AG04449 (cell line): ENCODE results near the gene SYT8.

Experiments used
- CTCF ChIA-PET: fragments of 350-600 bp; formaldehyde crosslinking; extraction: SDS; loops from one replicate; lab custom pipeline; 2021; ENCODE audit warnings: antibody characterized with exemption; lab: Yijun Ruan, JAX
- POLR2A ChIA-PET: fragments of 400-600, 350-600 bp; formaldehyde crosslinking; extraction: SDS; loops from one replicate; lab custom pipeline; 2020; ENCODE audit warnings: antibody characterized with exemption, inconsistent platforms; lab: Yijun Ruan, JAX
- DNase-seq: peaks from one replicate; pipeline ENCODE4 v3.0.0-alpha.2; 2010; ENCODE audit warnings: low read depth, low spot score
- H3K4me3 ChIP-seq: 2 replicates; pipeline ENCODE4 v1.5.1; 2011; ENCODE audit warnings: low read depth, mild to moderate bottlenecking, control low read depth, low read length
- TF ChIP-seq, protein P1 (sequence below): IDR thresholded peaks from one replicate; pipeline ENCODE4 v1.5.1; 2011; ENCODE audit warnings: mild to moderate bottlenecking, moderate library complexity, low read length, control low read depth, inconsistent platforms; ENCODE audit not compliant: insufficient read depth; ENCODE audit errors: missing control alignments

SYT8 gene

DNA sequence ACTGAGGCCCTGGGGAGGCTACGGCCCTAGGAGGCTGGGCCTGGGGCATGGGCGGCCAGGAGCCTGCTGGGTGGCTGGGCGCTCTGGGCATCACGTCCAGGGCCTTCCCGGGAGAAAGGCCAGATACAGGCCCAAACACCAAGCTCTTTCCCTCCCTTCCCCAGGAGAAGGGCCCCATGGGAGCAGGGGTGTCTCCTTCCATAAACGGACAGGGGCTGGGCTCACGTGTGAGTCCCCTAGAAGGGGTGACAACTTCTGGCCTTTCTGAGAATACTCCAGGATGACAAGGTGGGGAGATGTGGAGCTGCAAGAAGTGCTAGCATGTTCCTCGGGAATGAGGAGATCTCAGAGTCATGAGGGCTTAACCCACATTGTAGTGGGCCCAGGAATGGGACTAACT, 19.5 kb upstream of the SYT8 start:
- TF ChIP-seq, protein P1, sequence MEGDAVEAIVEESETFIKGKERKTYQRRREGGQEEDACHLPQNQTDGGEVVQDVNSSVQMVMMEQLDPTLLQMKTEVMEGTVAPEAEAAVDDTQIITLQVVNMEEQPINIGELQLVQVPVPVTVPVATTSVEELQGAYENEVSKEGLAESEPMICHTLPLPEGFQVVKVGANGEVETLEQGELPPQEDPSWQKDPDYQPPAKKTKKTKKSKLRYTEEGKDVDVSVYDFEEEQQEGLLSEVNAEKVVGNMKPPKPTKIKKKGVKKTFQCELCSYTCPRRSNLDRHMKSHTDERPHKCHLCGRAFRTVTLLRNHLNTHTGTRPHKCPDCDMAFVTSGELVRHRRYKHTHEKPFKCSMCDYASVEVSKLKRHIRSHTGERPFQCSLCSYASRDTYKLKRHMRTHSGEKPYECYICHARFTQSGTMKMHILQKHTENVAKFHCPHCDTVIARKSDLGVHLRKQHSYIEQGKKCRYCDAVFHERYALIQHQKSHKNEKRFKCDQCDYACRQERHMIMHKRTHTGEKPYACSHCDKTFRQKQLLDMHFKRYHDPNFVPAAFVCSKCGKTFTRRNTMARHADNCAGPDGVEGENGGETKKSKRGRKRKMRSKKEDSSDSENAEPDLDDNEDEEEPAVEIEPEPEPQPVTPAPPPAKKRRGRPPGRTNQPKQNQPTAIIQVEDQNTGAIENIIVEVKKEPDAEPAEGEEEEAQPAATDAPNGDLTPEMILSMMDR: no peak
- CTCF ChIA-PET: interaction anchor here (0.6 to 4.0 kb wide), 3 partner anchors 18 to 169 kb away, joined by 4 to 19 read pairs (median 18); no protein-coding TSS in a partner anchor
- POLR2A ChIA-PET: no interaction called here
- no peak overlapping the region for H3K4me3 ChIP-seq
- DNase-seq: no peak

DNA sequence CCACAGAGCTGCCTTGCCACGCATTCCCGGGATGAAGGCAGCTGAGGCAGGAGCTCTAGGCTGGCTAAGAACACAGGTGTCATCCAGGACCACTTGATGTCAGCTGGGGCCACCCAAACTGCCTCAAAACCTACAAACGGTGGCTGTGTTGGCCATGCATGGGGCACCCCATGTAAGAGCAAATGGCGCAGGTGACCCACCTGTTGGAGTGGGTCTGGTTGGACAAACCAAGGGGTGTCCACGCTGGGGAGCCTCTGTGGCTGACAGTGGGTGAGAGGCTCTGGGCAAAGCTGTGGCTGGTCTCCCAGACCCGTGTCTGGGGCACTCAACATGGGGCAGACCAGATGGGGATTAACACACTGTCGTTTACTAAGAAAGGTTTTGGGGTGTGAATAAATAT, 19.0 kb upstream of the SYT8 start:
- ChIA-PET CTCF (interaction anchor here (0.6 to 4.0 kb wide), 3 partner anchors 17 to 169 kb away, joined by 4 to 19 read pairs (median 18); no protein-coding TSS in a partner anchor), POLR2A (no interaction called here)
- TF ChIP-seq, protein P1: no peak
- no peak overlapping the region for H3K4me3 ChIP-seq
- DNase-seq: no peak

DNA sequence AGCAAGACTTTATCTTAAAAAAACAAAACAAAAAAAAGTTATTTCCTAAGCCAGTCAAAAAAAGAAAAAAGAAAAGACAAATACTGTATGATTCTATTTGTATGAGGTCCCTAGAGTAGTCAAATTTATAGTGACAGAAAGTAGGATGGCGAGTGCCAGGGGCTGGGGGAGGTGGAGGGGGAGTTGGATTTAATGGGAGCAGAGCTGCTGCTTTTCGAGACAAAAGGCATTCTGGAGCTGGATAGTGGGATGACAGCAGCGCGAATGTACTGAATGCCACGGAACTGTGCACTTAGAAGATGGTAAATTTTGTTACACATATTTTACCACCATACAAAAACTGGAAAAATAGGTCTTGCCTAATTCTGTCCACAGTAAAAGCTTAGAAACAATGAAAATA, 17.8 kb upstream of the SYT8 start:
- no peak overlapping the region for H3K4me3 ChIP-seq
- CTCF ChIA-PET: interaction anchor here (0.9 to 4.0 kb wide), 4 partner anchors 9 to 123 kb away, joined by 3 to 19 read pairs (median 10); no protein-coding TSS in a partner anchor
- no peak for DNase-seq
- TF ChIP-seq, protein P1: no peak
- POLR2A ChIA-PET: no interaction called here

DNA sequence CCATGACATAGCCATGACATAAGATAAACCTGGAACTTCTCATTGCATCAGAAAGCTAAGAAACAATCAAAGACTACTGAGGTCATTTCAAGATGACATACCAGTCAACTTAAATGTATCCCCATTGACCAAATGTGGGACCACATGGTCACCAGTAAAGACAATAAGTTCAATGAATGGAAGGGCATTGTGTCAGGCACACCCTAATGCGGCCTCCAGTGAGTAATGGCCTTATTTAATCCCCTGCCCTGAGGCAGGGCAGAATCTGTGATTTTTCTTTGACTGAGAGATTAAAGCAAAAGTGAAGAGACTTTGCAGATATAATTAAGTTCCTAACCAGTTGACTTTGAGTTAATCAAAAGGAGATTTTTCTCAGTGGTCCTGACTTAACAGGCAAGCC, 17.3 kb upstream of the SYT8 start:
- H3K4me3 ChIP-seq: no peak overlapping the region
- ChIA-PET POLR2A (no interaction called here), CTCF (interaction anchor here (1.0 to 4.0 kb wide), 4 partner anchors 9 to 165 kb away, joined by 3 to 19 read pairs (median 11); no protein-coding TSS in a partner anchor)
- TF ChIP-seq, protein P1: no peak
- DNase-seq: no peak

DNA sequence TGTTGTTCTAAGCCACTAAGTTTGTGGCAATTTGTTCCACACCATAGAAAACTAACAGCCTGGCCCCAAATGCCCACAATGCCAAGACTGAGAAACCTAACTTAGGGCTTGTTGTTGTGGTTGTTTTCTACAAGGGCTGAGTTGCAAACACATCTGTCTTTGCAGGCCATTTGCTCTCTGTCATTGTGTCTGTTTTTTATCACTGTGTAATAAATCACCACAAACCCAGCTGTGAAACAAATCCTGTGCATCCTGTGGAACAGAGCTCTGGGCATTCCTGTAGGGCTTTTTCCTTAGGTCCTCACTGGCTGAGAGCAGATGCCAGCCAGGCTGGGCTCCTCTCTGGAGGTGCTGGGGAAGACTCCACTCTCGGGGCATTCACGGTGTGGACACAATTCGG, 15.7 kb upstream of the SYT8 start:
- ChIA-PET CTCF (interaction anchor here (0.6 to 4.8 kb wide), 5 partner anchors 12 to 166 kb away, joined by 3 to 47 read pairs (median 3); no protein-coding TSS in a partner anchor), POLR2A (no interaction called here)
- no peak overlapping the region for H3K4me3 ChIP-seq
- DNase-seq: no peak
- TF ChIP-seq, protein P1: no peak

DNA sequence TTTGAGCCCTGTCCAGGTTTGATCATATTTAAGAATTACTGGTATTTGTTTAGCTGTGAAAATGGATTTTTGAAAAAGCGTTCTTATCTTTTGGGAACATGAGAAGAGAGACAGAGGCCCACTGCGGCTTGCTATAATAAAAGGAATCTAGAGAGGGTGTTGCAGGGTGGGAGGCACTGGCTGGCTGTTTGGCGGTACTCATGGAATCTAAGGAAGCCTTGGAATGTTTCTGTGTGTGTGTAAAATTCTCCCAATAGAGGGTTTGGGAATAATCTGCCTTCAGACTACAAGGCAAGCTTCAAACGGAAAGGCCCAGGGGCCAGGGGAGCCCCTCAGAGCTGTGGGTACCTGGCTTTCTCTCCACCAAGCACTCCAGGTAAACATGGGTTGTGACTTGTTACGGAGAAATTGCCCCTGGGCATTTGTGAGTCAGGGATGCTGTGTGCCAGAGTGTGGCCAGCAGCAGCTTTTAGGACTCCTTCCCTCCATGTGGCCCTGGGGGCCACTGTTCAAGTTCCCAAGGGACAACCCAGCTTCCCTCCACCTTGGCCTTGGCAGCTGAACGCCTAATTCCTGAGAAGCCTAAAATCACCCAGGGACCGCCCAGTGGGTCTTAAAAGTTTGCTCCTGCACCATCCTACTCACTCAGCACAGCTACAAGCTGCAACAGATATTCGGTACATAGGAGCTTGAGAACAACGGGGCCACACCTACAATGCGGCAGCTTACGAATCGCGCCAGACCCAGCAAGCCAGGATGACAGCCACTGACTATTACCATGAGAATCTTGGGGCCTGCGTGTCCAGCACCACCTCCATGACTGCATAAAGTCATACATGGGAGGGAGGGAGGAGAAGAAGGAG, 14.1 kb upstream of the SYT8 start:
- POLR2A ChIA-PET: no interaction called here
- no peak overlapping the region for H3K4me3 ChIP-seq
- CTCF ChIA-PET: interaction anchor here (0.7 to 4.8 kb wide), 5 partner anchors 8 to 330 kb away, joined by 3 to 47 read pairs (median 7); no protein-coding TSS in a partner anchor
- TF ChIP-seq, protein P1: no peak
- peak; percentile 12 for DNase-seq
